SK-N-SH treated with all-trans-retinoic acid at 6 μM for 48 hours (cell line): ENCODE results near the gene DNAJC1.

Experiments used
- ATAC-seq: fragments of 200-7000 bp; cut with Tn5 transposase; 3 replicates; pipeline ENCODE4 v1.9.1; 2020; ENCODE audit warnings: mild to moderate bottlenecking, moderate library complexity
- ARNTL ChIP-seq: fragments of 450-650 bp; formaldehyde crosslinking; IDR thresholded peaks from 2 replicates; pipeline ENCODE4 v1.5.0; 2020; ENCODE audit warnings: low read depth, mild to moderate bottlenecking, moderate library complexity, borderline replicate concordance
- BACH2 ChIP-seq: fragments of 250-450 bp; sonication (Bioruptor Pico); IDR thresholded peaks from 2 replicates; pipeline ENCODE4 v1.9.0; 2021; ENCODE audit warnings: mild to moderate bottlenecking, borderline replicate concordance
- CREB5 ChIP-seq: fragments of 250-450 bp; sonication (Bioruptor Pico); IDR thresholded peaks from 2 replicates; pipeline ENCODE4 v1.5.1; 2020; ENCODE audit warnings: low read depth, mild to moderate bottlenecking, moderate library complexity
- CSDC2 ChIP-seq: fragments of 250-450 bp; sonication (Bioruptor Pico); IDR thresholded peaks from 2 replicates; pipeline ENCODE4 v1.5.0; 2020; ENCODE audit warnings: mild to moderate bottlenecking, moderate library complexity
- CSRNP3 ChIP-seq: fragments of 250-450 bp; sonication (Bioruptor Pico); IDR thresholded peaks from 2 replicates; pipeline ENCODE4 v1.5.1; 2021; ENCODE audit warnings: mild to moderate bottlenecking, moderate library complexity
- ESRRG ChIP-seq: fragments of 250-450 bp; sonication (Bioruptor Pico); IDR thresholded peaks from 2 replicates; pipeline ENCODE4 v1.6.1; 2021; ENCODE audit warnings: mild to moderate bottlenecking
- GLIS3 ChIP-seq: fragments of 250-450 bp; sonication (Bioruptor Pico); IDR thresholded peaks from 2 replicates; pipeline ENCODE4 v1.5.0; 2020; ENCODE audit warnings: mild to moderate bottlenecking, moderate library complexity
- ISL1 ChIP-seq: fragments of 250-450 bp; sonication (Bioruptor Pico); IDR thresholded peaks from 2 replicates; pipeline ENCODE4 v2.1.2; 2022; ENCODE audit warnings: mild to moderate bottlenecking, moderate library complexity
- OSR1 ChIP-seq: fragments of 250-450 bp; sonication (Bioruptor Pico); IDR thresholded peaks from 2 replicates; pipeline ENCODE4 v1.8.0; 2022; ENCODE audit warnings: moderate library complexity, mild to moderate bottlenecking, inconsistent platforms
- PATZ1 ChIP-seq: fragments of 250-450 bp; sonication (Bioruptor Pico); IDR thresholded peaks from 2 replicates; pipeline ENCODE4 v1.8.0; 2020; ENCODE audit warnings: mild to moderate bottlenecking, moderate library complexity, borderline replicate concordance
- POU6F1 ChIP-seq: fragments of 250-450 bp; sonication (Bioruptor Pico); IDR thresholded peaks from 2 replicates; pipeline ENCODE4 v1.8.0; 2021; ENCODE audit warnings: low read depth, mild to moderate bottlenecking, moderate library complexity, borderline replicate concordance
- PPARA ChIP-seq: fragments of 250-450 bp; sonication (Bioruptor Pico); IDR thresholded peaks from 2 replicates; pipeline ENCODE4 v1.5.0; 2020; ENCODE audit warnings: mild to moderate bottlenecking, borderline replicate concordance
- RARB ChIP-seq: fragments of 250-450 bp; sonication (Bioruptor Pico); IDR thresholded peaks from 2 replicates; pipeline ENCODE4 v1.8.0; 2021; ENCODE audit warnings: mild to moderate bottlenecking, moderate library complexity
- SNAI2 ChIP-seq: fragments of 250-450 bp; sonication (Bioruptor Pico); IDR thresholded peaks from 2 replicates; pipeline ENCODE4 v1.5.0; 2020; ENCODE audit warnings: mild to moderate bottlenecking, moderate library complexity
- TCF4 ChIP-seq: fragments of 250-450 bp; sonication (Bioruptor Pico); IDR thresholded peaks from 2 replicates; pipeline ENCODE4 v1.8.0; 2021; ENCODE audit warnings: mild to moderate bottlenecking, moderate library complexity, borderline replicate concordance
- TOX ChIP-seq: fragments of 250-450 bp; sonication (Bioruptor Pico); IDR thresholded peaks from 2 replicates; pipeline ENCODE4 v1.8.0; 2021; ENCODE audit warnings: mild to moderate bottlenecking, moderate library complexity, borderline replicate concordance
- TSHZ2 ChIP-seq: fragments of 250-450 bp; sonication (Bioruptor Pico); IDR thresholded peaks from 2 replicates; pipeline ENCODE4 v1.5.0; 2020; ENCODE audit warnings: mild to moderate bottlenecking, moderate library complexity
- ZC3H10 ChIP-seq: fragments of 250-450 bp; sonication (Bioruptor Pico); IDR thresholded peaks from 2 replicates; pipeline ENCODE4 v1.5.1; 2021; ENCODE audit warnings: mild to moderate bottlenecking, moderate library complexity
- ZFP3 ChIP-seq: fragments of 250-450 bp; sonication (Bioruptor Pico); IDR thresholded peaks from 2 replicates; pipeline ENCODE4 v1.5.0; 2020; ENCODE audit warnings: mild to moderate bottlenecking, moderate library complexity
- ZFP30 ChIP-seq: fragments of 450-650 bp; formaldehyde crosslinking; IDR thresholded peaks from 2 replicates; pipeline ENCODE4 v1.5.0; 2022; ENCODE audit warnings: mild to moderate bottlenecking, moderate library complexity
- ZNF565 ChIP-seq: fragments of 450-650 bp; formaldehyde crosslinking; conservative IDR thresholded peaks from 2 replicates; pipeline ENCODE4 v1.5.0; 2020; ENCODE audit warnings: low read depth, mild to moderate bottlenecking, moderate library complexity
- ZNF70 ChIP-seq: fragments of 450-650 bp; formaldehyde crosslinking; IDR thresholded peaks from 2 replicates; pipeline ENCODE4 v1.5.0; 2020; ENCODE audit warnings: mild to moderate bottlenecking, moderate library complexity
- ZNF8 ChIP-seq: fragments of 450-650 bp; formaldehyde crosslinking; IDR thresholded peaks from 2 replicates; pipeline ENCODE4 v1.5.0; 2020; ENCODE audit warnings: mild to moderate bottlenecking, moderate library complexity

The DNAJC1 gene

GRCh38 chr10:21759232-21759631 lies 244.3 kb downstream of the DNAJC1 start:
- ATAC-seq, result no peak
- TF ChIP-seq OSR1 (no peak), GLIS3 (CRISPR knock-in tag) (no peak), SNAI2 (CRISPR knock-in tag) (no peak), ZFP3 (CRISPR knock-in tag) (no peak), ZFP30 (no peak), RARB (no peak), TSHZ2 (CRISPR knock-in tag) (no peak), ISL1 (CRISPR knock-in tag) (no peak), ARNTL (CRISPR knock-in tag) (no peak), ZNF8 (CRISPR knock-in tag) (no peak), CSDC2 (CRISPR knock-in tag) (no peak), ESRRG (CRISPR knock-in tag) (no peak), PPARA (no peak), CREB5 (CRISPR knock-in tag) (no peak), TOX (CRISPR knock-in tag) (no peak), PATZ1 (CRISPR knock-in tag) (no peak), ZNF565 (no peak), TCF4 (CRISPR knock-in tag) (no peak), CSRNP3 (no peak), POU6F1 (CRISPR knock-in tag) (no peak)
- TF ChIP-seq, all 23 proteins: peak for 0

- no peak for ATAC-seq
- no peak for TF ChIP-seq BACH2 (CRISPR knock-in tag)
- no peak for TF ChIP-seq ZFP3 (CRISPR knock-in tag)
- no peak for TF ChIP-seq CREB5 (CRISPR knock-in tag)
- no peak for TF ChIP-seq ZFP30
- no peak for TF ChIP-seq GLIS3 (CRISPR knock-in tag)
- no peak for TF ChIP-seq ESRRG (CRISPR knock-in tag)
- TF ChIP-seq PATZ1 (CRISPR knock-in tag), result no peak
- TF ChIP-seq ZC3H10 (CRISPR knock-in tag), result no peak
- no peak for TF ChIP-seq PPARA
- TF ChIP-seq ARNTL (CRISPR knock-in tag), result no peak
- TF ChIP-seq ZNF565, result no peak
- no peak for TF ChIP-seq ZNF70 (CRISPR knock-in tag)
- no peak for TF ChIP-seq ZNF8 (CRISPR knock-in tag)
- no peak for TF ChIP-seq RARB
- no peak for TF ChIP-seq CSDC2 (CRISPR knock-in tag)
- TF ChIP-seq OSR1, result no peak
- TF ChIP-seq POU6F1 (CRISPR knock-in tag), result no peak
Observed at GRCh38 chr10:21758696-21759095, 244.8 kb downstream of the DNAJC1 start.
